Vagina (tissue), 2 donors: ENCODE measurements around the gene SPOCK1. TPM values are rescaled to one million over a fixed set of nuclear protein-coding genes. Genes with fewer than 3 reads are reported as not detected.

Source experiments
- DNase-seq, 2 donors: peaks; one replicate each; pipeline ENCODE4 v3.0.0-alpha.2; 2017; ENCODE audit errors: extremely low spot score in 2 of 2
- H3K27ac ChIP-seq: fragments of 200-600 bp; sonication (generic); one replicate; pipeline ENCODE4 v1.5.1; 2019
- H3K27me3 ChIP-seq: fragments of 200-600 bp; sonication (generic); one replicate; pipeline ENCODE4 v1.5.1; 2019
- H3K36me3 ChIP-seq, 2 donors: fragments of 200-600 bp; sonication (generic); one replicate each; pipeline ENCODE4 v1.5.1; 2017 to 2019
- H3K4me1 ChIP-seq: fragments of 200-600 bp; sonication (generic); one replicate; pipeline ENCODE4 v1.5.1; 2019
- H3K4me3 ChIP-seq, 2 donors: fragments of 200-600 bp; sonication (generic); 1 replicate in 1 of 2; 2 replicates in 1 of 2; pipeline ENCODE4 v1.5.1; 2016 to 2019
- H3K9me3 ChIP-seq: fragments of 200-600 bp; sonication (generic); one replicate; pipeline ENCODE4 v1.5.1; 2019
- POLR2A ChIP-seq, 2 donors: fragments of 450-650 bp; IDR thresholded peaks; one replicate each; pipeline ENCODE4 v1.6.1; 2017; ENCODE audit warnings: antibody characterized with exemption in 2 of 2, mild to moderate bottlenecking in 2 of 2, moderate library complexity in 2 of 2
- POLR2AphosphoS5 ChIP-seq, 2 donors: sonication (generic); formaldehyde crosslinking; IDR thresholded peaks; one replicate each; pipeline ENCODE4 v1.9.0; 2017; ENCODE audit warnings: antibody characterized with exemption in 2 of 2, mild to moderate bottlenecking in 2 of 2, low read depth in 1 of 2; ENCODE audit not compliant: insufficient read depth in 1 of 2
- intact Hi-C: fragments of 100-400 bp; cut with DNase I; formaldehyde crosslinking; loops from one replicate; pipeline ENCODE4 v1.15.1; 2023
- total RNA-seq: library from RNA; depleted of rRNA; stranded (reverse); fragments of >200 nt; gene quantifications from one replicate; pipeline ENCODE4 v1.2.3, GENCODE V29; 2016
- TF ChIP-seq, protein P1 (sequence below), 3 experiments: fragments of 450-650 bp in 2 of 3; fragments of 200-600 bp in 1 of 3; sonication (generic) in 1 of 3; IDR thresholded peaks; one replicate each; pipeline ENCODE4 v1.5.1; 2017 to 2019; ENCODE audit warnings: antibody characterized with exemption in 3 of 3, mild to moderate bottlenecking in 2 of 3, moderate library complexity in 2 of 3

The SPOCK1 gene
- total RNA-seq, 1 donor from 2014 or later = 70.7 TPM

GRCh38 chr5:136998854-136999357 is 500.2 kb downstream of the SPOCK1 start:
- intact Hi-C loops = no loop called here
- Histone ChIP-seq H3K36me3 (no peaks in the 10 kb centered on the region), H3K27ac (no peak overlapping the region), H3K9me3 (no peaks in the 10 kb centered on the region), H3K4me1 (no peaks in the 10 kb centered on the region), H3K4me3 (no peak overlapping the region), H3K27me3 (no peaks in the 10 kb centered on the region)
- DNase-seq = no peak
- TF ChIP-seq POLR2AphosphoS5 (IDR thresholded peaks at IDR 0.05; ENCODE audit: insufficient read depth in 1 of 2, low read depth in 1 of 2) (no peak), POLR2A (IDR thresholded peaks at IDR 0.05) (no peak)
- TF ChIP-seq, protein P1, sequence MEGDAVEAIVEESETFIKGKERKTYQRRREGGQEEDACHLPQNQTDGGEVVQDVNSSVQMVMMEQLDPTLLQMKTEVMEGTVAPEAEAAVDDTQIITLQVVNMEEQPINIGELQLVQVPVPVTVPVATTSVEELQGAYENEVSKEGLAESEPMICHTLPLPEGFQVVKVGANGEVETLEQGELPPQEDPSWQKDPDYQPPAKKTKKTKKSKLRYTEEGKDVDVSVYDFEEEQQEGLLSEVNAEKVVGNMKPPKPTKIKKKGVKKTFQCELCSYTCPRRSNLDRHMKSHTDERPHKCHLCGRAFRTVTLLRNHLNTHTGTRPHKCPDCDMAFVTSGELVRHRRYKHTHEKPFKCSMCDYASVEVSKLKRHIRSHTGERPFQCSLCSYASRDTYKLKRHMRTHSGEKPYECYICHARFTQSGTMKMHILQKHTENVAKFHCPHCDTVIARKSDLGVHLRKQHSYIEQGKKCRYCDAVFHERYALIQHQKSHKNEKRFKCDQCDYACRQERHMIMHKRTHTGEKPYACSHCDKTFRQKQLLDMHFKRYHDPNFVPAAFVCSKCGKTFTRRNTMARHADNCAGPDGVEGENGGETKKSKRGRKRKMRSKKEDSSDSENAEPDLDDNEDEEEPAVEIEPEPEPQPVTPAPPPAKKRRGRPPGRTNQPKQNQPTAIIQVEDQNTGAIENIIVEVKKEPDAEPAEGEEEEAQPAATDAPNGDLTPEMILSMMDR (IDR thresholded peaks at IDR 0.05) = no peak

GRCh38 chr5:136994154-136994553 is 505.0 kb downstream of the SPOCK1 start:
- no peak for DNase-seq
- TF ChIP-seq POLR2A (IDR thresholded peaks at IDR 0.05) (no peak), POLR2AphosphoS5 (IDR thresholded peaks at IDR 0.05; ENCODE audit: insufficient read depth in 1 of 2, low read depth in 1 of 2) (no peak)
- TF ChIP-seq, protein P1 (IDR thresholded peaks at IDR 0.05) = no peak
- Histone ChIP-seq H3K27ac (no peak overlapping the region), H3K4me1 (no peaks in the 10 kb centered on the region), H3K4me3 (no peak overlapping the region), H3K9me3 (no peaks in the 10 kb centered on the region), H3K27me3 (no peaks in the 10 kb centered on the region), H3K36me3 (no peaks in the 10 kb centered on the region)
- intact Hi-C loops = no loop called here

GRCh38 chr5:136992796-136993489 is 506.2 kb downstream of the SPOCK1 start:
- H3K4me3 ChIP-seq = no peak overlapping the region
- no peaks in the 10 kb centered on the region for H3K9me3 ChIP-seq
- H3K27ac ChIP-seq = no peak overlapping the region
- no peaks in the 10 kb centered on the region for H3K36me3 ChIP-seq
- TF ChIP-seq POLR2AphosphoS5 (IDR thresholded peaks at IDR 0.05; ENCODE audit: insufficient read depth in 1 of 2, low read depth in 1 of 2) (no peak), POLR2A (IDR thresholded peaks at IDR 0.05) (no peak)
- TF ChIP-seq, protein P1 (IDR thresholded peaks at IDR 0.05) = no peak
- DNase-seq = no peak
- no peaks in the 10 kb centered on the region for H3K4me1 ChIP-seq
- intact Hi-C loops = no loop called here
- no peaks in the 10 kb centered on the region for H3K27me3 ChIP-seq

GRCh38 chr5:136985785-136986475 is 513.2 kb downstream of the SPOCK1 start:
- H3K36me3 ChIP-seq = no peaks in the 10 kb centered on the region
- intact Hi-C loops = no loop called here
- H3K27me3 ChIP-seq = no peaks in the 10 kb centered on the region
- TF ChIP-seq POLR2AphosphoS5 (IDR thresholded peaks at IDR 0.05; ENCODE audit: insufficient read depth in 1 of 2, low read depth in 1 of 2) (no peak), POLR2A (IDR thresholded peaks at IDR 0.05) (no peak)
- TF ChIP-seq, protein P1 (IDR thresholded peaks at IDR 0.05) = no peak
- H3K9me3 ChIP-seq = no peaks in the 10 kb centered on the region
- H3K4me1 ChIP-seq = no peaks in the 10 kb centered on the region
- H3K4me3 ChIP-seq = no peak overlapping the region
- no peak overlapping the region for H3K27ac ChIP-seq
- DNase-seq = no peak
